K562 (cell line): Measurements from ENCODE around the gene CASP2. TPM values are rescaled to one million over a fixed set of nuclear protein-coding genes. Genes with fewer than 3 reads are reported as not detected.
A peak's percentile ranks its signal among the peaks of the same experiment; 100 is the strongest.

Experiments used
- ATF6 ChIP-seq: sonication (generic); formaldehyde crosslinking; IDR thresholded peaks from 2 replicates; pipeline ENCODE4 v1.4.0; 2020; ENCODE audit warnings: mild to moderate bottlenecking, missing genetic modification reagents
- CXXC5 ChIP-seq: fragments of 250-450 bp; sonication (Bioruptor Pico); IDR thresholded peaks from 2 replicates; pipeline ENCODE4 v1.8.0; 2022; ENCODE audit warnings: inconsistent platforms, mild to moderate bottlenecking, moderate library complexity
- DMBX1 ChIP-seq: fragments of 250-450 bp; sonication (Bioruptor Pico); IDR thresholded peaks from 2 replicates; pipeline ENCODE4 v1.8.0; 2022; ENCODE audit warnings: inconsistent platforms, mild to moderate bottlenecking, moderate library complexity, borderline replicate concordance
- E2F3 ChIP-seq: fragments of 250-450 bp; sonication (Bioruptor Pico); IDR thresholded peaks from 2 replicates; pipeline ENCODE4 v1.4.0; 2020; ENCODE audit warnings: mild to moderate bottlenecking
- MAZ ChIP-seq, 2 experiments: fragments of 450-650 bp in 1 of 2; sonication (generic) in 1 of 2; formaldehyde crosslinking; IDR thresholded peaks in 1 of 2; conservative IDR thresholded peaks in 1 of 2; 2 replicates each; pipeline versions ENCODE4 v1.4.0 to v1.5.0; 2020; ENCODE audit warnings: mild to moderate bottlenecking in 1 of 2, missing genetic modification reagents in 1 of 2
- PKNOX1 ChIP-seq: fragments of 450-650 bp; IDR thresholded peaks from 2 replicates; pipeline ENCODE4 v1.6.1; 2016
- SMARCA5 ChIP-seq: fragments of 450-650 bp; IDR thresholded peaks from 2 replicates; pipeline ENCODE4 v1.6.1; 2016
- SMC3 ChIP-seq: conservative IDR thresholded peaks from 2 replicates; pipeline ENCODE4 v1.6.1; 2011; ENCODE audit warnings: low read depth, low read length, improper control_type of control experiment; ENCODE audit not compliant: insufficient read depth
- TAF15 ChIP-seq: fragments of 200-400 bp; formaldehyde crosslinking; IDR thresholded peaks from 2 replicates; pipeline ENCODE4 v1.6.1; 2017; ENCODE audit warnings: mild to moderate bottlenecking, low read depth, low read length, moderate library complexity
- THRA ChIP-seq: fragments of 450-650 bp; IDR thresholded peaks from 2 replicates; pipeline ENCODE4 v1.6.1; 2017; ENCODE audit warnings: mild to moderate bottlenecking, moderate library complexity
- TRIM25 ChIP-seq: fragments of 450-650 bp; IDR thresholded peaks from 2 replicates; pipeline ENCODE4 v1.7.0; 2016; ENCODE audit warnings: borderline replicate concordance
- UBTF ChIP-seq, 2 experiments: IDR thresholded peaks; 2 replicates each; pipeline ENCODE4 v1.6.1; 2012; ENCODE audit warnings: improper control_type of control experiment in 2 of 2, low read depth in 2 of 2, low read length in 2 of 2, borderline replicate concordance in 1 of 2
- ZNF140 ChIP-seq: fragments of 250-450 bp; sonication (Bioruptor Pico); IDR thresholded peaks from 2 replicates; pipeline ENCODE4 v1.8.0; 2021; ENCODE audit warnings: moderate library complexity, mild to moderate bottlenecking, inconsistent platforms
- ZNF263 ChIP-seq: sonication (generic); formaldehyde crosslinking; IDR thresholded peaks from 2 replicates; pipeline ENCODE4 v1.8.0; 2022; ENCODE audit warnings: mild to moderate bottlenecking, missing genetic modification reagents, borderline replicate concordance
- ZNF445 ChIP-seq: fragments of 250-450 bp; sonication (Bioruptor Pico); IDR thresholded peaks from 2 replicates; pipeline ENCODE4 v1.4.0; 2020; ENCODE audit warnings: low read depth, mild to moderate bottlenecking, moderate library complexity
- ZNF551 ChIP-seq: fragments of 250-450 bp; sonication (Bioruptor Pico); IDR thresholded peaks from 2 replicates; pipeline ENCODE4 v1.5.0; 2021; ENCODE audit warnings: mild to moderate bottlenecking, moderate library complexity
- ZSCAN29 ChIP-seq: fragments of 450-650 bp; IDR thresholded peaks from 2 replicates; pipeline ENCODE4 v1.6.1; 2017
- ZSCAN32 ChIP-seq: fragments of 450-650 bp; formaldehyde crosslinking; IDR thresholded peaks from 2 replicates; pipeline ENCODE4 v1.4.0; 2020; ENCODE audit warnings: mild to moderate bottlenecking, moderate library complexity
- polyA plus RNA-seq, 8 experiments: library from polyadenylated mRNA; depleted of rRNA in 4 of 8; stranded (reverse) in 5 of 8; unstranded in 3 of 8; fragments of >200 nt; fragmentation: Nextera tagmentation in 2 of 8; fragmentation: Illumina TruSeq in 1 of 8; extraction: Ambion mirVana in 2 of 8; extraction: Trizol in 1 of 8; gene quantifications; 2 replicates each; pipeline versions ENCODE4 v1.2.1 to v1.2.3, GENCODE V29; 2011 to 2014; ENCODE audit warnings: inconsistent platforms in 1 of 8, missing spikeins in 1 of 8
- total RNA-seq, 7 experiments: library from RNA; depleted of rRNA in 6 of 7; stranded (reverse); fragments of >200 nt in 6 of 7; fragmentation: Illumina TruSeq in 2 of 7; extraction: Trizol in 2 of 7; gene quantifications; 2 replicates each; pipeline versions ENCODE4 v1.2.1 to v1.2.3, GENCODE V29; 2011 to 2021; ENCODE audit warnings: low replicate concordance in 1 of 7

CASP2 gene
- total and polyA plus RNA-seq, 9 of the 15 experiments (the other 6 are each of a cell fraction or from before 2014, with no cell fraction given) = 18.8 to 64.9 (median 24.1) TPM

GRCh38 chr7:143263266-143264195 is 24.6 kb upstream of the CASP2 start, which contains the start of gene GSTK1 (continued):
- TF ChIP-seq THRA (no peak), ZNF140 (CRISPR knock-in tag) (no peak), ZSCAN29 (0 out of 2 replicates have a peak, but pooled peaks have one; percentile 26), ZNF263 (CRISPR knock-in tag) (peak; percentile 69; the same call in 1 of the 2 replicates), PKNOX1 (no peak), CXXC5 (CRISPR knock-in tag) (peak; percentile 62), ZNF445 (CRISPR knock-in tag) (no peak), UBTF (IDR thresholded peaks at IDR 0.05; ENCODE audit: borderline replicate concordance in 1 of 2, low read depth in 2 of 2, low read length in 2 of 2) (peak; percentile 59 to 90; a peak in 2 of 4 replicates), MAZ (CRISPR knock-in tag; conservative IDR thresholded peaks at IDR 0.05 in 1 of 2, IDR thresholded peaks at IDR 0.05 in 1 of 2) (peak; percentile 81 to 91), SMARCA5 (no peak), E2F3 (CRISPR knock-in tag) (peak; percentile 53; the same call in 1 of the 2 replicates), ZSCAN32 (CRISPR knock-in tag) (no peak), DMBX1 (CRISPR knock-in tag) (peak; percentile 33; the same call in 1 of the 2 replicates), ZNF551 (CRISPR knock-in tag) (no peak), TAF15 (no peak), TRIM25 (no peak), ATF6 (CRISPR knock-in tag) (peak; percentile 70; the same call in 1 of the 2 replicates), SMC3 (no peak)
